ENCODE data around the gene CFAP61. TPM values are rescaled to one million over a fixed set of nuclear protein-coding genes. Genes with fewer than 3 reads are reported as not detected.

Gene CFAP61
- total and polyA plus RNA-seq, 2 donors from 2014 or later, result 0.58 to 2.6 TPM

DNA sequence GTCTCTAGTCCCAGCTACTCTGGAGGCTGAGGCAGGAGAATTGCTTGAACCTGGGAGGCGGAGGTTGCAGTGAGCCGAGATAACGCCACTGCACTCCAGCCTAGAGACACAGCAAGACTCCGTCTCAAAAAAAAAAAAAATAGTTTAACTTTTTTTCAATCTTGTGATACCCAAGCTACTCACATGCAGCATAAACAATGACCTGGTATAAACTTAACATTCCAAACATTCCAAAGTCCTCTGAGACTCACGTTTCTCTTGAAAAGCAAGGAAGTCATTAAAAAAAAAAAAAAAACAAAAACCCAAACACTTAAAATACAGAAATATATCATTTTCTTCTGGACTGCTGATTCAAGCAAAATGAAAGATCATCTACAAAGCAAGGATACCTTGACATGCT lies 14.4 kb upstream of the CFAP61 start:
- peak overlapping the region in 1 of 2 donors; percentile 12 for H3K27ac ChIP-seq (ENCODE audit: low read depth in 2 of 2, low read length in 2 of 2)
- intact Hi-C loops (cut with DNase I), result no loop called here

DNA sequence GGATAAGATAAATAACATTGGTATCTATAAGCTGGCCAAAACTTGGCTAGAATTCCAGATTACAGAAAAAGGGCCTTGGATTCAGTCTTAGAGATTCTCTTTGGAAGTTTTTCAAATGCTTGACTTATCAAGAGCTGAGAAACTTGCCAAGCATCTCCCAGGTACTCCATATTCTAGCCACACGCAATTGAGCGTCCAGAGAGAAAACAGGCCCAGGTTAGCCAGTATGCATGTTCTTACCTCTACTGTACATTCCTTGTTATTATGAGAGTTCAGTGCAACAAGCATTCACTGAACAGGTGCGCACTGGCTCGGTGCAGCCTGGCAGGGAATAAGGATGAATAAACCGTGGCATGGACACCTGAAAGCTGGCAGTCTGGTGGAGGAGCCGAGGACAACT lies 13.7 kb upstream of the CFAP61 start:
- Histone ChIP-seq H3K4me3 (ENCODE audit: low read length in 3 of 3) (no peak overlapping the region), H3K4me1 (ENCODE audit: control insufficient read depth in 2 of 3, insufficient read depth in 2 of 3, low read depth in 1 of 3, low read length in 3 of 3) (peaks cover 0 to 16% (median 16%) of the 10 kb centered on the region in 3 donors), H3K27ac (ENCODE audit: low read depth in 2 of 2, low read length in 2 of 2) (no peak overlapping the region), H3K27me3 (ENCODE audit: control insufficient read depth, insufficient read depth, low read length) (no peaks in the 10 kb centered on the region), H3K9ac (ENCODE audit: low read length in 3 of 3) (no peak overlapping the region), H3K36me3 (ENCODE audit: control insufficient read depth in 2 of 3, insufficient read depth in 3 of 3, low read length in 3 of 3) (peaks cover 16 to 73% (median 59%) of the 10 kb centered on the region in 3 donors), H3K9me3 (ENCODE audit: control insufficient read depth in 2 of 3, insufficient read depth in 1 of 3, low read length in 3 of 3) (no peaks in the 10 kb centered on the region)
- DNase-seq (peak in 1 of 5 donors; percentile 9), FAIRE-seq (no peak)
- intact Hi-C loops (cut with DNase I), result no loop called here
- TF ChIP-seq, protein P1, sequence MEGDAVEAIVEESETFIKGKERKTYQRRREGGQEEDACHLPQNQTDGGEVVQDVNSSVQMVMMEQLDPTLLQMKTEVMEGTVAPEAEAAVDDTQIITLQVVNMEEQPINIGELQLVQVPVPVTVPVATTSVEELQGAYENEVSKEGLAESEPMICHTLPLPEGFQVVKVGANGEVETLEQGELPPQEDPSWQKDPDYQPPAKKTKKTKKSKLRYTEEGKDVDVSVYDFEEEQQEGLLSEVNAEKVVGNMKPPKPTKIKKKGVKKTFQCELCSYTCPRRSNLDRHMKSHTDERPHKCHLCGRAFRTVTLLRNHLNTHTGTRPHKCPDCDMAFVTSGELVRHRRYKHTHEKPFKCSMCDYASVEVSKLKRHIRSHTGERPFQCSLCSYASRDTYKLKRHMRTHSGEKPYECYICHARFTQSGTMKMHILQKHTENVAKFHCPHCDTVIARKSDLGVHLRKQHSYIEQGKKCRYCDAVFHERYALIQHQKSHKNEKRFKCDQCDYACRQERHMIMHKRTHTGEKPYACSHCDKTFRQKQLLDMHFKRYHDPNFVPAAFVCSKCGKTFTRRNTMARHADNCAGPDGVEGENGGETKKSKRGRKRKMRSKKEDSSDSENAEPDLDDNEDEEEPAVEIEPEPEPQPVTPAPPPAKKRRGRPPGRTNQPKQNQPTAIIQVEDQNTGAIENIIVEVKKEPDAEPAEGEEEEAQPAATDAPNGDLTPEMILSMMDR (IDR thresholded peaks at IDR 0.05; ENCODE audit: borderline replicate concordance, extremely low read depth, insufficient read depth), result no peak

More for the DNA sequence above, 14.4 kb upstream of the CFAP61 start:
- no peaks in the 10 kb centered on the region for H3K27me3 ChIP-seq (ENCODE audit: control insufficient read depth, insufficient read depth, low read length)
- peak in 2 of 5 donors; percentile 26 to 53 for DNase-seq
- peak; percentile 50 for FAIRE-seq
- peaks cover 0 to 16% (median 16%) of the 10 kb centered on the region in 3 donors for H3K4me1 ChIP-seq (ENCODE audit: control insufficient read depth in 2 of 3, insufficient read depth in 2 of 3, low read depth in 1 of 3, low read length in 3 of 3)
- no peak overlapping the region for H3K9ac ChIP-seq (ENCODE audit: low read length in 3 of 3)
- H3K36me3 ChIP-seq (ENCODE audit: control insufficient read depth in 2 of 3, insufficient read depth in 3 of 3, low read length in 3 of 3), result peaks cover 16 to 72% (median 60%) of the 10 kb centered on the region in 3 donors
- no peaks in the 10 kb centered on the region for H3K9me3 ChIP-seq (ENCODE audit: control insufficient read depth in 2 of 3, insufficient read depth in 1 of 3, low read length in 3 of 3)
- no peak overlapping the region for H3K4me3 ChIP-seq (ENCODE audit: low read length in 3 of 3)
- TF ChIP-seq, protein P1 (IDR thresholded peaks at IDR 0.05; ENCODE audit: borderline replicate concordance, extremely low read depth, insufficient read depth), result no peak

DNA sequence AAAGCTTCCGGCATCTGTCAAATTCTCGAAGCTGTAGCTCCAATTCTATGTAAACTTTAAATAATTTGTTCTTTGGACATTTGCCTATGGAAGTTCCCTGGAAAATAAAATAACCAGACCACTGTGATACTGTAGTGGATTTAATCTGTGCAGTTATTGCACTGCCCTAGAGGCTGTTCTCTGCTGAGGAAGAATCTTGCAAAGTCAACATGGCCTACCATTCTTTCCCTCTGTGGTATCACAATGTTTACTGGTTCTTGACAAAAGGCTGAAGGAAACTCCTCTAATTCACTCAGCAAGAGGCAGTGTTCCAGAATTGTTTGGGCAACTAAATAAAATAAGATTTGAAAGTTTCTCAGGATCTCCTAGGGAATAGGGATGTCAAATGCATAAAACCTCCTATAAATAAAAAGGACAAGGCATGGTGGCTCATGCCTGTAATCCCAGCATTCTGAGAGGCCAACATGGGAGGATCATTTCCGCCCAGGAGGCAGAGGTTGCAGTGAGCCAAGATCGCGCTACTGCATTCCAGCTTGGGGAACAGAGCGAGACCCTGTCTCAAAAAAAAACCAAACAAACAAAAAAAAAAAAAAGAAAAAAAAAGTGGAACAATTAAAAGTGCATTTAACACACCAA lies 12.5 kb upstream of the CFAP61 start:
- Histone ChIP-seq H3K36me3 (ENCODE audit: control insufficient read depth in 2 of 3, insufficient read depth in 3 of 3, low read length in 3 of 3) (peaks cover 17 to 76% (median 62%) of the 10 kb centered on the region in 3 donors), H3K27me3 (ENCODE audit: control insufficient read depth, insufficient read depth, low read length) (no peaks in the 10 kb centered on the region), H3K4me3 (ENCODE audit: low read length in 3 of 3) (no peak overlapping the region), H3K9ac (ENCODE audit: low read length in 3 of 3) (no peak overlapping the region), H3K4me1 (ENCODE audit: control insufficient read depth in 2 of 3, insufficient read depth in 2 of 3, low read depth in 1 of 3, low read length in 3 of 3) (peaks cover 0 to 15% (median 14%) of the 10 kb centered on the region in 3 donors), H3K9me3 (ENCODE audit: control insufficient read depth in 2 of 3, insufficient read depth in 1 of 3, low read length in 3 of 3) (no peaks in the 10 kb centered on the region), H3K27ac (ENCODE audit: low read depth in 2 of 2, low read length in 2 of 2) (no peak overlapping the region)
- intact Hi-C loops (cut with DNase I), result no loop called here
- TF ChIP-seq, protein P1 (IDR thresholded peaks at IDR 0.05; ENCODE audit: borderline replicate concordance, extremely low read depth, insufficient read depth), result no peak
- FAIRE-seq (no peak), DNase-seq (no peak)

All from kidney (tissue), 14 donors.